GM23338 (cell line): ENCODE data around the gene TMEM119. TPM values are rescaled to one million over a fixed set of nuclear protein-coding genes. Genes with fewer than 3 reads are reported as not detected.
"Not testable (repeated sequence)": the region's sequence is repeated elsewhere in the genome, so short reads cannot be mapped to it uniquely, and the experiment has no call there.

ENCODE experiments used
- ATAC-seq: fragments of 200-7000 bp; cut with Tn5 transposase; 3 replicates; pipeline ENCODE4 v1.9.1; 2020
- DNase-seq: peaks from one replicate; pipeline ENCODE4 v3.0.0-alpha.2; 2015; ENCODE audit warnings: low spot score
- H2AFZ ChIP-seq: fragments of 200-600 bp; sonication (generic); 2 replicates; pipeline ENCODE4 v1.8.0; 2016; ENCODE audit warnings: antibody characterized with exemption, mild to moderate bottlenecking, moderate library complexity
- H3F3A ChIP-seq: fragments of 200-600 bp; sonication (generic); replicated peaks from 2 replicates; pipeline ENCODE4 v1.8.0; 2017; ENCODE audit warnings: antibody characterized with exemption, mixed run types, low read depth
- H3K27ac ChIP-seq: fragments of 200-600 bp; sonication (generic); 2 replicates; pipeline ENCODE4 v1.6.1; 2016; ENCODE audit warnings: low read depth
- H3K27me3 ChIP-seq: fragments of 200-600 bp; sonication (generic); 2 replicates; pipeline ENCODE4 v1.8.0; 2016; ENCODE audit warnings: mild to moderate bottlenecking, mixed run types, moderate library complexity; ENCODE audit not compliant: insufficient read depth
- H3K36me3 ChIP-seq: fragments of 200-600 bp; sonication (generic); 2 replicates; pipeline ENCODE4 v1.8.0; 2016; ENCODE audit warnings: mild to moderate bottlenecking; ENCODE audit not compliant: insufficient read depth
- H3K4me1 ChIP-seq: fragments of 200-600 bp; sonication (generic); 2 replicates; pipeline ENCODE4 v1.8.0; 2016; ENCODE audit warnings: mild to moderate bottlenecking, moderate library complexity; ENCODE audit not compliant: insufficient read depth
- H3K4me2 ChIP-seq: fragments of 200-600 bp; sonication (generic); 2 replicates; pipeline ENCODE4 v1.7.1; 2017; ENCODE audit warnings: mixed run types
- H3K4me3 ChIP-seq: fragments of 200-600 bp; sonication (generic); 2 replicates; pipeline ENCODE4 v1.6.1; 2016; ENCODE audit warnings: mixed run types
- H3K79me2 ChIP-seq: fragments of 200-600 bp; sonication (generic); replicated peaks from 2 replicates; pipeline ENCODE4 v1.8.0; 2017; ENCODE audit warnings: mild to moderate bottlenecking; ENCODE audit not compliant: insufficient read depth
- H3K9me2 ChIP-seq: fragments of 200-600 bp; sonication (generic); 2 replicates; pipeline ENCODE4 v1.8.0; 2017; ENCODE audit not compliant: insufficient read depth
- H4K20me1 ChIP-seq: fragments of 200-600 bp; sonication (generic); replicated peaks from 2 replicates; pipeline ENCODE4 v1.8.0; 2017; ENCODE audit warnings: mild to moderate bottlenecking; ENCODE audit not compliant: insufficient read depth
- H3K27ac Mint-ChIP-seq: 2 replicates; pipeline ENCODE4 v1.8.0; 2020; ENCODE audit warnings: inconsistent platforms, mild to moderate bottlenecking, moderate library complexity, mixed read lengths
- H3K27me3 Mint-ChIP-seq: 3 replicates; pipeline ENCODE4 v1.8.0; 2022; ENCODE audit warnings: low read depth, mild to moderate bottlenecking, moderate library complexity, mixed read lengths, inconsistent platforms; ENCODE audit not compliant: insufficient read depth, poor library complexity
- H3K36me3 Mint-ChIP-seq: 3 replicates; pipeline ENCODE4 v1.8.0; 2021; ENCODE audit warnings: low read depth, mild to moderate bottlenecking, inconsistent platforms, moderate library complexity, mixed read lengths
- H3K4me1 Mint-ChIP-seq: 3 replicates; pipeline ENCODE4 v1.8.0; 2020; ENCODE audit warnings: mild to moderate bottlenecking, inconsistent platforms, mixed read lengths
- H3K4me3 Mint-ChIP-seq: 3 replicates; pipeline ENCODE4 v1.8.0; 2021; ENCODE audit warnings: moderate library complexity, mild to moderate bottlenecking, inconsistent platforms, mixed read lengths
- H3K9me3 Mint-ChIP-seq: 3 replicates; pipeline ENCODE4 v1.8.0; 2020; ENCODE audit warnings: moderate library complexity, mild to moderate bottlenecking, inconsistent platforms, mixed read lengths
- CREB1 ChIP-seq: fragments of 250-450 bp; sonication (Bioruptor Pico); IDR thresholded peaks from 2 replicates; pipeline ENCODE4 v1.5.0; 2020; ENCODE audit warnings: low read depth, mild to moderate bottlenecking, moderate library complexity
- NANOG ChIP-seq: IDR thresholded peaks from 2 replicates; pipeline ENCODE4 v1.6.1; 2016; ENCODE audit warnings: antibody characterized with exemption, borderline replicate concordance
- POLR2AphosphoS5 ChIP-seq: IDR thresholded peaks from 2 replicates; pipeline ENCODE4 v1.6.1; 2016; ENCODE audit warnings: antibody characterized with exemption, low read depth
- REST ChIP-seq: IDR thresholded peaks from one replicate; pipeline ENCODE4 v1.6.1; 2018; ENCODE audit warnings: antibody characterized with exemption; ENCODE audit not compliant: unreplicated experiment
- ZNF462 ChIP-seq: fragments of 250-450 bp; sonication (Bioruptor Pico); IDR thresholded peaks from 2 replicates; pipeline ENCODE4 v1.5.0; 2020; ENCODE audit warnings: mild to moderate bottlenecking, moderate library complexity
- polyA plus RNA-seq: library from polyadenylated mRNA; unstranded; fragments of >200 nt; fragmentation: Nextera tagmentation; extraction: Ambion mirVana; gene quantifications from 2 replicates; pipeline ENCODE4 v1.2.1, GENCODE V29; 2016
- total RNA-seq: library from RNA; depleted of rRNA; stranded (reverse); fragments of >200 nt; shearing (Covaris generic); gene quantifications from 2 replicates; pipeline ENCODE4 v1.2.3, GENCODE V29; 2014

The TMEM119 gene
- total and polyA plus RNA-seq, 2 experiments from 2014 or later = 0.06 to 0.07 TPM

- TF ChIP-seq ZNF462 (CRISPR knock-in tag) (no peak), POLR2AphosphoS5 (no peak)
Measured at GRCh38 chr12:108633081-108633533, 35.2 kb upstream of the TMEM119 start (continued).

DNA sequence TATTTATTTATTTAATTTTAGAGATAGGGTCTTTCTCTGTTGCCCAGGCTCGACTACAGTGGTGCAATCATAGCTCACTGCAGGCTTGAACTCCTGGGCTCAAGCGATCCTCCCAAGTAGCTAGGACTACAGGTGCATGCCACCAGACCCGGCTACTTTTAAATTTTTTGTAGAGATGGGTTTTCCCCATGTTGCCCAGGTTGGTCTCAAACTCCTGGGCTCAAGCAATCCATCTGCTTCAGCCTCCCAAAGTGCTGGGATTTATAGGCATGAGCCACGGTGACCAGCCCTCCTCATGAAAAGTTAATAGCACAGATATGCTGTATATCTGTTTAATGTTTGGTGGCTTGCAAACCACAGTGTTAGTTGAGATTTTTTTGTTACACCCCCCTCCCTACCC is 33.4 kb upstream of the TMEM119 start:
- not testable (repeated sequence) for H3K4me3 ChIP-seq, H3K27ac Mint-ChIP-seq, H3K36me3 ChIP-seq, H3K27me3 ChIP-seq, H3K79me2 ChIP-seq, H3K4me2 ChIP-seq, H4K20me1 ChIP-seq, H3K27ac ChIP-seq, ATAC-seq, H3K27me3 Mint-ChIP-seq, DNase-seq, H2AFZ ChIP-seq, H3K4me3 Mint-ChIP-seq, H3K9me3 Mint-ChIP-seq, H3K9me2 ChIP-seq, H3K36me3 Mint-ChIP-seq, H3F3A ChIP-seq
- peaks cover 33% of the 10 kb centered on the region for H3K4me1 Mint-ChIP-seq
- peaks cover 23% of the 10 kb centered on the region; the same call in 1 of the 2 replicates for H3K4me1 ChIP-seq

- Histone ChIP-seq H3K9me2 (no peaks in the 10 kb centered on the region), H3K27ac (no peak overlapping the region), H3K27me3 (no peaks in the 10 kb centered on the region), H2AFZ (peak overlapping the region; percentile 72), H3K36me3 (no peaks in the 10 kb centered on the region), H3K4me1 (peaks cover 22% of the 10 kb centered on the region; the same call in 1 of the 2 replicates), H3F3A (0 out of 2 replicates have a peak, but pooled peaks cover 2% of the 10 kb centered on the region), H4K20me1 (no peaks in the 10 kb centered on the region), H3K4me3 (no peak overlapping the region), H3K4me2 (no peak overlapping the region), H3K79me2 (no peaks in the 10 kb centered on the region)
- H3K4me3 Mint-ChIP-seq = no peak overlapping the region
- H3K4me1 Mint-ChIP-seq = peaks cover 29% of the 10 kb centered on the region
- peaks cover 8% of the 10 kb centered on the region for H3K27me3 Mint-ChIP-seq
- H3K36me3 Mint-ChIP-seq = no peaks in the 10 kb centered on the region
- no peaks in the 10 kb centered on the region for H3K9me3 Mint-ChIP-seq
- no peak for ATAC-seq
- no peak overlapping the region for H3K27ac Mint-ChIP-seq
- no peak for DNase-seq
- TF ChIP-seq NANOG = no peak
- TF ChIP-seq CREB1 (CRISPR knock-in tag) = no peak
- TF ChIP-seq REST = no peak
Measured at GRCh38 chr12:108630481-108631207, 32.8 kb upstream of the TMEM119 start.
